CD4-positive, alpha-beta T cell treated with Interleukin-4 for 4 hours (primary cell): ENCODE results near the gene KLF8.

Source experiments
- DNase-seq: peaks from one replicate; pipeline ENCODE4 v3.0.0-alpha.2; 2020

KLF8 gene

DNA sequence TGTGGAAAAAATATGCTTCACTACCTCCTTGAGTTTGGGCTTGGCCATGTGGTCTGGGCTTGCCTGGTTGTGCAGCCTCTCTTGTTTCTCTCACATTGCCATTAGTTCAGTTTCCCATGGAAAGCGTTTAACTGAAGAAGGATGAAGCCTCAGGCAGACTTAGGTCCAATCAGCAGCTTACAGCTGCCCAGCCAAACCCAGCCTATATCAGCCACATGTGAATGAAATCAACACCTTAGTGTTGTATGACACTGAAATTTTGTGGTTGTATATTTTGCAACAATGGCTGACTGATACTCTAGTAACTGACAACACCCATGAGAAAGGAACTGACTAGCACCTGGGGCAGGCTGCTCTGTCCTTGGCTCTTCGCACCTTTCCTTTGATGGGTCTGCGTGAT lies 81.2 kb downstream of the KLF8 start:
- no peak for DNase-seq

GRCh38 chrX:56314334-56314733 lies 82.2 kb downstream of the KLF8 start:
- DNase-seq = peak; percentile 6

DNA sequence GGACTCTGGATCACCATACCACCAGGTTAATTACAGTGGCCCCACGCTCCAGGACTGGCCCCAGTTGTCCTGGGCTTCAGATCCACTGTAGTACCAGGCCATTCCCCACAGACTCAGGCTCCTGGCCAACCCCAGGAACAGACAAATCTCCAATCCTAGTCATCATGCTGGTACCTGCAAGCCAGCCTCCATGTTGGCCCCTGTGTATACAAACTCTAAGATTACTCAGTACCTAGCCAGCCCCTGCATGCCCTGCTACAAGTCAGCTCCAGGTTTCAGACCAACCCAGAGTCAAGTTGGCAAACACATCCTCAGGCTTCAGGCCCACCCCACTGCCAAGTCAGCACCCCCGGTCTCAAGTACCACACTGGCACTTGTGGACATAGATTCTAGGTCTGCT lies 85.9 kb downstream of the KLF8 start:
- DNase-seq = no peak

DNA sequence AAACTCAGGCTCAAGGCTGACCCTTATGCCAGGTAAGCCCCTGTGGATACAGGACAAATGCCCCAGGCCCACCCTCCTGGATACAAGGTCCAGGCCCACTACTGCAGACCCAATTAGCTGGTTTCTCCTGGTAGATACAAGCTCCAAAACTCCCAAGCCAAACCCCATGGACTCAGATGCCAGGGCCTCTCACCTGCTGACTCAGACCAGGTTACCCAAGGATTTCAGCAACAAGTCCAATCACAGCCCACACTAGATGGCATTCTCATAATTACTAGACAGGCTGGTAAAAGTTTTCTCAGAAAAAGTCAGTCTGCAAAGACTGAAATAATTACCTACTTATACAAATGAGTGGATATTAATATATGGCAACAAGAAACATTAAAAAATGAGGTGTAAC lies 87.0 kb downstream of the KLF8 start:
- no peak for DNase-seq
